ENCODE measurements around the gene MYO15B.

The MYO15B gene

GRCh38 chr17:75589012-75589918, 1.7 kb downstream of the MYO15B start:
- Histone ChIP-seq H3K36me3 (replicated peaks) (no peaks in the 10 kb centered on the region), H3K27ac (no peak overlapping the region), H3K27me3 (replicated peaks) (peaks cover 15% of the 10 kb centered on the region), H3K4me3 (ENCODE audit: low read depth, low read length) (peak overlapping the region; percentile 51)
- DNase-seq: peak; percentile 77
- in situ Hi-C loops (cut with HindIII; ENCODE audit: low pct_ligation_motif_present, low sequenced_read_pairs): no loop called here
- peak; percentile 43 for TF ChIP-seq CTCF (IDR thresholded peaks at IDR 0.05; ENCODE audit: low read depth, low read length, missing control alignments)

- Histone ChIP-seq H3K4me3 (ENCODE audit: low read depth, low read length) (no peak overlapping the region), H3K27me3 (replicated peaks) (peaks cover 15% of the 10 kb centered on the region), H3K36me3 (replicated peaks) (no peaks in the 10 kb centered on the region), H3K27ac (no peak overlapping the region)
- in situ Hi-C loops (cut with HindIII; ENCODE audit: low pct_ligation_motif_present, low sequenced_read_pairs): no loop called here
- DNase-seq: no peak
- no peak for TF ChIP-seq CTCF (IDR thresholded peaks at IDR 0.05; ENCODE audit: low read depth, low read length, missing control alignments)
Observed at GRCh38 chr17:75589919-75590303, 2.3 kb downstream of the MYO15B start.

- in situ Hi-C loops (cut with HindIII; ENCODE audit: low pct_ligation_motif_present, low sequenced_read_pairs): no loop called here
- no peak for TF ChIP-seq CTCF (IDR thresholded peaks at IDR 0.05; ENCODE audit: low read depth, low read length, missing control alignments)
- Histone ChIP-seq H3K36me3 (replicated peaks) (no peaks in the 10 kb centered on the region), H3K27ac (no peak overlapping the region), H3K4me3 (ENCODE audit: low read depth, low read length) (no peak overlapping the region), H3K27me3 (replicated peaks) (peaks cover 15% of the 10 kb centered on the region)
- no peak for DNase-seq
Observed at GRCh38 chr17:75590314-75590761, 2.7 kb downstream of the MYO15B start.

- H3K36me3 ChIP-seq (replicated peaks): no peaks in the 10 kb centered on the region
- no peak overlapping the region for H3K27ac ChIP-seq
- peaks cover 15% of the 10 kb centered on the region for H3K27me3 ChIP-seq (replicated peaks)
- TF ChIP-seq CTCF (IDR thresholded peaks at IDR 0.05; ENCODE audit: low read depth, low read length, missing control alignments): no peak
- in situ Hi-C loops (cut with HindIII; ENCODE audit: low pct_ligation_motif_present, low sequenced_read_pairs): no loop called here
- no peak for DNase-seq
- H3K4me3 ChIP-seq (ENCODE audit: low read depth, low read length): no peak overlapping the region
Observed at GRCh38 chr17:75590849-75591721, 3.5 kb downstream of the MYO15B start.

- peaks cover 15% of the 10 kb centered on the region for H3K27me3 ChIP-seq (replicated peaks)
- no peak for TF ChIP-seq CTCF (IDR thresholded peaks at IDR 0.05; ENCODE audit: low read depth, low read length, missing control alignments)
- no peak overlapping the region for H3K27ac ChIP-seq
- in situ Hi-C loops (cut with HindIII; ENCODE audit: low pct_ligation_motif_present, low sequenced_read_pairs): no loop called here
- no peak for DNase-seq
- H3K4me3 ChIP-seq (ENCODE audit: low read depth, low read length): no peak overlapping the region
- no peaks in the 10 kb centered on the region for H3K36me3 ChIP-seq (replicated peaks)
Observed at GRCh38 chr17:75591722-75592302, 4.2 kb downstream of the MYO15B start.
